SK-N-SH (cell line): ENCODE data around the gene SLC4A8.

Source experiments
- JUND ChIP-seq: IDR thresholded peaks from 2 replicates; pipeline ENCODE4 v1.4.0; 2012
- NRF1 ChIP-seq: IDR thresholded peaks from 2 replicates; pipeline ENCODE4 v1.6.1; 2012; ENCODE audit warnings: low read depth, mild to moderate bottlenecking, low read length
- POLR2AphosphoS5 ChIP-seq: IDR thresholded peaks from 2 replicates; pipeline ENCODE4 v1.6.1; 2012; ENCODE audit warnings: low read depth, low read length

GRCh38 chr12:51404627-51405026, 20.0 kb upstream of the SLC4A8 start:
- TF ChIP-seq POLR2AphosphoS5, result no peak
- TF ChIP-seq NRF1, result no peak
- TF ChIP-seq JUND, result no peak
